Measurements from ENCODE around the gene MYCBPAP.
A peak's percentile ranks its signal among the peaks of the same experiment; 100 is the strongest.

The MYCBPAP gene

DNA sequence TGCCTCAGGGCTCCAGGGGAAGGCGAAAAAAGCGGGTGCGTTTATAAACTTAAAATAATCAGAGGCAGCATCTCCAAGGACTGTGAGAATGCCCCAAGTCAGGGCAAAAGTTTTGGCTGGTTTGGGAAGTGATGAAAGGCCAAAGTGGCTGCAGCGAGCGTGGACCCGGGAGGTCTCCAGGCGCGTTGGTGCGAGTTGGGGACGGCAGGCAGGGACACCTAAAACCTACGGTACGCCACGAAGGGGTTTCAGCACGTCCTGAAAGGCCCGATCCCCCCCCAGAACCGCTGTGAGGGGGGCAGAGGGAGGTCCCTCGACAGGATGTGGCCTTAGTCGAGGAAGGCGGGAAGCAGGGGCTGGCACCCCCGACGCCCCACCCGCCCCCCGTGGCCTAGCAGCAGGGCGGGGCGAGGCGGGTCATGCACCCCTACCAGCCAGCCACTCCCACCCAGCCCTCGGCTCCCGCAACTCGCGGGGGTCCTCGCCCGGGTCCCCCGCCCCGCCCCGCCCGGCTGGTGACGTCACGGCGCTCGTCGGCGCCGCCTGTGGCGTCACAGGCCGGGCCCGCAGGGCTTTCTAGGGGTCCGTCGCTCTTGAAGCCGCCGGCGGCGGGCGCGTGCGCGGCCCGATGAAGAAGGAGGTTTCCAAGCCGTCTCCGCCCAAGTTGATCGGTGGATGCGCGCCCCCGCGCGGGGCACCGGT lies at the start of gene MYCBPAP:
Gene MYCBPAP, plus strand, starts transcription at position 569 of the 702 bp plus-strand sequence. CDS start 236 bp downstream, outside the sequence.
- peak; percentile 54 for DNase-seq (ENCODE audit: low read depth)

DNA sequence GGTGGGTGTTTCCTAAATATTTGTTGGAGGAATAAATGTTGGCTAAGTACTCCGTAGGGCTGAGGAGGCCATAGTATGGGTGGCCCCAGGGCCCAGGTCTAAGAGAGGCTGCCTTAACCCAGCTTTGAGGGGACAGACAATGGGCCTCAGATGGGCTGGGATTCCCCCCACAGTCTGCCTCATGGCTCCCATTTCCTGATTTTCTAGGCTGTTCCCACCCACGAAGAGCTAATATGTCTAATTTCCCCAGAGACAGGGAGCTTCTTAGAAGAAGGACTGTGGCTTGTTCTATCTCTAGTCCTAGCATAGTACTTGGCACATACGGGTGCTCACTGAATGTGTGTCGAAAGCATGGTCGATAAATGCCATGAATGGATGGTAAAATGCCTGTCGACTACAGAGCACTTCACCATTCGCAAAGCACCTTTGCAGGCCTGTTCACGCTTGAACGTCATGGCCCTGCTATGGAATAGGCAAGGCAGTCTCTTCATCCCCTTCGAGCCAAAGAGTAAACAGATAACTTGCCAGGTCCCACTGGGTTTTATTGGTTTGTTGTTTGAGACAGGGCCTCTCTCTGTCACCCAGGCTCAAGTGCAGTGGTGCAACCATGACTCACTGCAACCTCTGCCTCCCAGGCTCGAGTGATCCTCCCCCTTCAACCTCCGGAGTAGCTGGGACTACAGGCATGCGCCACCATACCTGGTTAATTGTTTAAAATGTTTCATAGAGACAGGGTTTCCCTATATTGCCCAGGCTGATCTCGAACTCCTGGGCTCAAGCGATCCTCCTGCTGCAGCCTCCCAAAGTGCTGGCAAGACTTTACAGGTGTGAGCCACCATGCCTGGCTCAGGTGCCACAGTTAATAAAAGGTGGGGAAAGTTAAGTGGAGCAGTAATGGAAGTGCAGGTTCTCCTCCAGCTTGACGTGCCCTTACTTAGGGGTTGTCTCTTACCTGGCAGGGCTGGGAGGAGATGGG lies 49.2 kb upstream of the MYCBPAP start:
- no peak for DNase-seq (ENCODE audit: low read depth)

DNA sequence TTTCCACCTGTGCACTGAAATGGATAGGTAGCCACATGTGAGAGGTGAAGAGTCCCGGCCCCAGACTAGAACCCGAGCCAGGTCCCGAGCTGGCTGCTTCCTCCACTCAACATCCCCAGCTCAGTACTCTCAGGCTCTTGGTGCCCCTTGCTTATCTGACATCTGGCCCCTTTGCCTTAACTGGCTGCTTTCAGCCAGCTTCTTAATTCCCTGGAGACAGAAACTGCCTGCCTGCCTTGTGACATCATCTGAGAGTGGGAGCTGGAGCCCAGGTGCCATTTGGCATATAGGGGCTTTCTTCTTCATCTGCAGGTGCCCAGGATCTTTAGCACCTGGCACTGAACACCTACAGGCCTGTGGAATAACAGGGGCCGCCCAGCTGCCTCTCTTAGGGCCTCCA lies 48.5 kb upstream of the MYCBPAP start:
- no peak for DNase-seq (ENCODE audit: low read depth)

GRCh38 chr17:50460831-50461526 lies 47.3 kb upstream of the MYCBPAP start:
- DNase-seq (ENCODE audit: low read depth) = no peak

- no peak for DNase-seq (ENCODE audit: low read depth)
Measured at GRCh38 chr17:50461550-50462132, 46.6 kb upstream of the MYCBPAP start.

GRCh38 chr17:50462446-50462845 lies 45.8 kb upstream of the MYCBPAP start:
- no peak for DNase-seq (ENCODE audit: low read depth)

- no peak for DNase-seq (ENCODE audit: low read depth)
Measured at GRCh38 chr17:50464121-50464520, 44.1 kb upstream of the MYCBPAP start.

- no peak for DNase-seq (ENCODE audit: low read depth)
Measured at GRCh38 chr17:50464736-50465135, 43.5 kb upstream of the MYCBPAP start.

GRCh38 chr17:50465171-50465570 lies 43.1 kb upstream of the MYCBPAP start:
- DNase-seq (ENCODE audit: low read depth) = no peak

GRCh38 chr17:50465635-50466034 lies 42.6 kb upstream of the MYCBPAP start:
- no peak for DNase-seq (ENCODE audit: low read depth)

GRCh38 chr17:50466371-50467113 lies 41.7 kb upstream of the MYCBPAP start:
- no peak for DNase-seq (ENCODE audit: low read depth)

GRCh38 chr17:50467114-50467854 lies 41.0 kb upstream of the MYCBPAP start:
- no peak for DNase-seq (ENCODE audit: low read depth)

DNA sequence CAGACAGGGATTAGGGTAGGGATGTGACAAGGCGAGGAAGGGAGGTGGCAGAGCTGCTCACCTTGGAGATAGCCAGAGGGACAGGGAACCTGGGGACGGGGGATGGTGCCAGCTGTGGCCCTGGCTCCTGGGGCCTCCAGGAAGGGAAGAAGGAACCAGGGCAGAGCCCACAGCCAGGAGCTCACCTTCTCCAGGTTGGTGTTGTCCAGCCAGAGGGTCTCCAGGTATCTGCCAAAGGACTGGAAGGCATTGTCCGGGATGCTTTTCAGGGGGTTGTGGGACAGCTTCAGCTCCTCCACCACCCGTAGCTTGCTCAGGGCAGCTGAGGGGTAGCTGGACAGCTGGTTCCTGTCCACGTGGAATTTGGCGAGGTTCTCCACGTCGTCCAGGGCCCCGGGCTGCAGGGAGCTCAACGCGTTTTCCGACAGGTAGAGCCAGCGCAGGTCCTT lies 40.4 kb upstream of the MYCBPAP start:
- DNase-seq (ENCODE audit: low read depth) = no peak

- DNase-seq (ENCODE audit: low read depth) = no peak
Measured at GRCh38 chr17:50468304-50469207, 39.7 kb upstream of the MYCBPAP start, which contains the start of gene CHAD. CHAD (minus strand) TSS chr17:50468880; CDS start chr17:50468813, 67 bp downstream.

- no peak for DNase-seq (ENCODE audit: low read depth)
Measured at GRCh38 chr17:50469208-50469605, 39.0 kb upstream of the MYCBPAP start.

GRCh38 chr17:50469671-50470305 lies 38.5 kb upstream of the MYCBPAP start:
- no peak for DNase-seq (ENCODE audit: low read depth)

DNA sequence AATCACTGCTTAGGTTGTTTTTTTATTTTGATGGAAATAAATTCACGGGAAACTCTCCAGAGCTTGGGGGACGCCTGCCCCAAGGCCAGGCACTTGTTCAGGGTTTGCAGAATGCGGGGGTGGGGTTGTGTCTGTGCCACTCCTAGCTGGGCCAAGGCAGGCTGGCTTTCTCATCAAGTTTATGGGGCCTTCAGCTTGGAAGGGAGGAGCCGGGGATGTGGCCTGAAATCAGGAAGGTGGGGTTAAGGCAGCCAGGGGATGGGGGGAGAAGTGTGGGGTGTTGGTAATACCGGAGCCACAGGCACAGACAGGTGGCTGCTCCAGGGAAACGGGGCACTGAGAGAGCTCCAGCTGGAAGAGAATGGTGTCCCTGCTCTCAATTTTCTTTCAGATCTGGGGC lies 37.8 kb upstream of the MYCBPAP start:
- DNase-seq (ENCODE audit: low read depth) = no peak

- DNase-seq (ENCODE audit: low read depth) = no peak
Measured at GRCh38 chr17:50471009-50471905, 37.0 kb upstream of the MYCBPAP start.

All from activated T-helper 9 cell treated with anti-CD3 and anti-CD28 coated beads, Interleukin-2, amount 50 U/mL, for 16 hours (primary cell).